H1 (cell line): ENCODE measurements around the gene PROM2.

Experiments used
- CEBPB ChIP-seq: IDR thresholded peaks from 2 replicates; pipeline ENCODE4 v1.6.1; 2012; ENCODE audit warnings: low read depth, low read length
- CREB1 ChIP-seq: IDR thresholded peaks from 2 replicates; pipeline ENCODE4 v1.6.1; 2012; ENCODE audit warnings: inconsistent platforms
- CTCF ChIP-seq, 3 experiments: IDR thresholded peaks; 1 replicate in 2 of 3; 2 replicates in 1 of 3; pipeline versions ENCODE4 v1.5.1 to v1.6.1; 2011; ENCODE audit warnings: low read length in 3 of 3, mild to moderate bottlenecking in 3 of 3, inconsistent platforms in 2 of 3, low read depth in 1 of 3, moderate library complexity in 1 of 3; ENCODE audit not compliant: insufficient read depth in 1 of 3; ENCODE audit errors: control extremely low read depth in 1 of 3
- FOSL1 ChIP-seq: IDR thresholded peaks from 2 replicates; pipeline ENCODE4 v1.6.1; 2011; ENCODE audit warnings: mild to moderate bottlenecking, low read depth, low read length, moderate library complexity; ENCODE audit not compliant: insufficient read depth
- JUND ChIP-seq: IDR thresholded peaks from 2 replicates; pipeline ENCODE4 v1.6.1; 2011; ENCODE audit warnings: mild to moderate bottlenecking, improper control_type of control experiment, low read length
- RAD21 ChIP-seq, 2 experiments: IDR thresholded peaks in 1 of 2; conservative IDR thresholded peaks in 1 of 2; 2 replicates each; pipeline ENCODE4 v1.6.1; 2011; ENCODE audit warnings: low read depth in 2 of 2, low read length in 2 of 2, improper control_type of control experiment in 1 of 2, inconsistent platforms in 1 of 2, mild to moderate bottlenecking in 1 of 2, moderate library complexity in 1 of 2
- RBBP5 ChIP-seq: IDR thresholded peaks from 2 replicates; pipeline ENCODE4 v1.7.1; 2012; ENCODE audit warnings: low read depth, mild to moderate bottlenecking, inconsistent platforms, low read length, moderate library complexity, borderline replicate concordance
- RNF2 ChIP-seq: fragments of 200-900, 300-1000 bp; sonication (generic); IDR thresholded peaks from 2 replicates; pipeline ENCODE4 v1.7.1; 2016; ENCODE audit warnings: borderline replicate concordance, low read depth, mild to moderate bottlenecking, antibody characterized with exemption, low read length; ENCODE audit not compliant: poor library complexity, severe bottlenecking; ENCODE audit errors: missing control alignments
- SUZ12 ChIP-seq: fragments of 200-600 bp; sonication (generic); IDR thresholded peaks from 2 replicates; pipeline ENCODE4 v1.6.1; 2012; ENCODE audit warnings: mild to moderate bottlenecking, inconsistent platforms, low read length, moderate library complexity, mixed read lengths
- TBP ChIP-seq: IDR thresholded peaks from 2 replicates; pipeline ENCODE4 v1.6.1; 2011; ENCODE audit warnings: low read depth, low read length, improper control_type of control experiment
- TCF12 ChIP-seq: IDR thresholded peaks from 2 replicates; pipeline ENCODE4 v1.6.1; 2011; ENCODE audit warnings: low read depth, mild to moderate bottlenecking, low read length

- no peak for TF ChIP-seq RAD21 (IDR thresholded peaks at IDR 0.05 in 1 of 2, conservative IDR thresholded peaks at IDR 0.05 in 1 of 2; ENCODE audit: low read depth in 2 of 2, low read length in 2 of 2)
- no peak for TF ChIP-seq TBP
- TF ChIP-seq JUND = no peak
- no peak for TF ChIP-seq CTCF (IDR thresholded peaks at IDR 0.05; ENCODE audit: control extremely low read depth in 1 of 3, insufficient read depth in 1 of 3, low read depth in 1 of 3, low read length in 3 of 3)
- no peak for TF ChIP-seq RNF2
- no peak for TF ChIP-seq CEBPB
- TF ChIP-seq FOSL1 = no peak
- TF ChIP-seq SUZ12 = no peak
- TF ChIP-seq RBBP5 = no peak
- TF ChIP-seq TCF12 = no peak
- TF ChIP-seq CREB1 = no peak
Measured at GRCh38 chr2:95303191-95303919, 29.1 kb downstream of the PROM2 start.
